HG03135 (cell line): ENCODE results near the gene SFTPA2.
"Not testable (repeated sequence)": the region's sequence is repeated elsewhere in the genome, so short reads cannot be mapped to it uniquely, and the experiment has no call there.

Experiments used
- ATAC-seq: cut with Tn5 transposase; IDR thresholded peaks from one replicate; pipeline ENCODE4 v1.9.1; 2021; ENCODE audit warnings: mild to moderate bottlenecking, moderate library complexity; ENCODE audit not compliant: unreplicated experiment

The SFTPA2 gene

DNA sequence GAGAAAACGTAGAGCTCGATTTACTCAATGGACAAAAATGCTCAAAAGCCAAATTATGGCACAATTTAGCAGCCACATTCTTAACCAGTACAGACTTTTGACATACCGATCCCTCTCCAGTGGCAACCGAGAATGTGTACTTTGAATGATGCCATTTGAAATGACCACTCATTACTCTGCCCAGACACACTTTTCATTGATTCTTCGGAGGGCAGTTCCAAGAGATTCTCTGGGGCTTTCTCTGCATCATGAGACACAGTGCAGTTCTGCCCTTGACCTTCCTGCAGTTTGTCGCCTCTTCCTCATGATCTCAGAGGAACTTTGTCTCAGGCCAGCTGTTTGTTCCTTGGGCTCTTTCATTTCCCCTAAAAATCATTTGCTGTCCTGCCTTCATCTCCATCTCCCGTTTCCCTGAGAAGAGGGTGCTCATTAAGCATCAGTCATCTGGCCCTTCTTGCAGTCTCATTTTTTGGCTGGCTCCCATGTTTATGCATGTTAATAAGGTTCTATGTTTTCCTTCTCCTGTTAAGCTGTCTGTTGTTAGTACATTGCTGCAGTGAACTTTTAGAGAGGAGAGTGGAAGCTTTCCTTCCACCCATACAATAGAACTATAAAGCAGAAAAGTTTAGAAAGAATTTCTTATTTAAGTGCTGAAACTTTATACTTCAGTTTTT is 43.5 kb downstream of the SFTPA2 start:
- ATAC-seq: not testable (repeated sequence)

DNA sequence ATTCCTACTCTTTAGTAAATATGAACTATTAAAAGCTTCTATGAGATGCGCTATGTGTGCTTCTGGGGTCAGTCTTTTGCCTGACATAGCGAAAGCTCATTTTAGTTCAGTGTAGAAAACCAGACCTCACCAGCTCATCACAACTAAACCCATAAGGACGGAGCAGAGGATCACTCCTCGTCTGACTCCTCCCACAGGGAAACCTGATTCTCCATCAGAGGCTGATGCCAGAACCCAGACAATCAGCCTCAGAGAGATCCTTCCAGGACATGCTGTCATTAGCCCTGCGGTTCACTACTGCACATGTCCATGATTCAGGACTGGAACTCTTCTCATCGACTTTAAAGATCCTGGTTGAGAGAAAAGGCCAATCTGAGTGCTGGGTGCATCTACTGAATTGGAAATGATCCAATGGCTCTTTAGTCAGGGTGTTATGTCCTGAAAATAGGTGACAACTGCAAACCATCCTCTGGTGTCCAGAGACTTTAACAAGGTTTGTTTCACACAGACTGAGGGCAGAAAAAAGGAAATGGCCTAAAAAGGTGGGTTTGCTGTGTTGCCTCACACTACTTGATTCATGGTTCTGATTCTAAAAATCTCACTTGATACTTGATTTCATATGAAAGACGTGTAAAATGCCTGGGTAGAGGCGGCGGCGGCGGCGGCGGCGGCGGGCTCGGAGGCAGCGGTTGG is 48.2 kb downstream of the SFTPA2 start, which contains the start of gene EIF5AL1:
EIF5AL1 (plus strand) TSS at position 643 of the 693 bp plus-strand sequence. CDS start 117 bp downstream, outside the sequence.
- ATAC-seq: not testable (repeated sequence)

DNA sequence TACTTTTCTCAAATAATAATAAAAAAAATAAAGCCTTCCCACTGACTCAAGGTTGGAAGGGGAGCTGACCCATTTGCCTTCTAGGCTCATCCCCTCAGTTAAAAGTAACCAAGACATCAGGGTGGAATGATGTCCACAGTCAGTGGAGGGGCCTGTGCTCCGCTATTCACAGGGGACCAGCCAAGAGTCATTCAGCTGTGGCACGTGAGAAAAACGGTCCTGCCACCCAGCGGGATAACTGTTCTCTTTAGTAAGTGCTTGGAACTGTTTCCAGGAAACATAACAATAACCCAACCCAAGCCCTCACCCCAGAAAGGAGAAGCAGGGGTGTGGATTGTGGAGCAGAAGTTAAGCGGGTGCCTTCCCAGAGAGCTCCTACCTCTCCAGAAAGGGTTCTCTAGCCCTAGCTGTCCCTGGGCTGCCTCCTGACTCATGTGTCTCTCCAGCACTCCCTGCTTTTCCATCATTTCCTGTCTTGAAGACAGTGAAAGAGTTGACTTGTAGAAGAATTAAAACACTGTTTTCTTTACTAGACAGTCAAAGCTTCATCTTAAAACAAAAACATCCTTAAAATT is 50.2 kb downstream of the SFTPA2 start:
- not testable (repeated sequence) for ATAC-seq

DNA sequence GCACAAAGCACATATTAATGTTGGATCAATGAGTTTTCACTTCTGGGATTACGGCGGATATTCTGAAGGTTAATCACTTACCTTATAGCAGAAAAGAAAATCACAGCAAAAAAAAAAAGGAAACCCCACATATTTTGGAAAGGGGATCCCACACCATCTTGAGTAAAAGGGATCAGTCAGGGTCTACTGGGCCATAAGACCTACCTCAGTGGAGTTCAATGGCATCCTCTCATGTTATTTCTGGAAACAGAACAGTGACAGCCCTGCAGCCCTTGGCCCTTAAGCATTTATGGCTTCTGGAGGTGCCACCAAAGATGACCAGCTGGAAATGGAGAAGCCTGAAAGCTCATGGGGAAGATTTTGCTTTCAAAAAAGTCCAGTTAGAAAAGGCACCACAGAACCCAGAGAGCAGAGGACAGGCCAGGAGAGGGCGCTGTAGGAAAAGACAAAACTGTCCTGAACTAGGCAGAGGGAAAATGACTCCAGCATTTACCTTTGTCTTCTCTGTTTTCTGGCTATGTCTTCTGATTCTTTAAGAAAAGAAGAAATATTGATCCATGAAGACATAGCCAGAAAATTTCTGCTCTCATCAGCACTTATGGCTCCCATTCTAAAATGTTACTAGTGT is 50.8 kb downstream of the SFTPA2 start:
- ATAC-seq: not testable (repeated sequence)

DNA sequence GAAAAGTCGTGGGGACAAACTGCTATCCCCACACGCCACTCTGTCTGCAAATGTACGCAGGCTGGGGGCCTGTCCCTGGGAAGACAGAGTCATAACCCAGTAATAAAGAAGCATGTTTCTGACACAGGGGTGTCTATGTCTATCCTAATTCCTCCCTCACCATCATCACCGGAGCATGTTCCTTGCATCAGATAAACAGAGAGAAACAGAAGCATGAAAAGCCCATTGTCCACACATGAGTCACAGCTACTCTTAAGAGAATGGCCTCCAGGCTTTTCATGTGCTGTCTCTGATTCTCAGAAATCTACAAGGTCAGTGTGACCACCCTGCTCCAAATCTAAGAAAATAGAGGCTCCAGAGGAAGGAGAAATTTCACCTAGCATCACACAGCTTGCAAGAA is 52.0 kb downstream of the SFTPA2 start:
- ATAC-seq: not testable (repeated sequence)

DNA sequence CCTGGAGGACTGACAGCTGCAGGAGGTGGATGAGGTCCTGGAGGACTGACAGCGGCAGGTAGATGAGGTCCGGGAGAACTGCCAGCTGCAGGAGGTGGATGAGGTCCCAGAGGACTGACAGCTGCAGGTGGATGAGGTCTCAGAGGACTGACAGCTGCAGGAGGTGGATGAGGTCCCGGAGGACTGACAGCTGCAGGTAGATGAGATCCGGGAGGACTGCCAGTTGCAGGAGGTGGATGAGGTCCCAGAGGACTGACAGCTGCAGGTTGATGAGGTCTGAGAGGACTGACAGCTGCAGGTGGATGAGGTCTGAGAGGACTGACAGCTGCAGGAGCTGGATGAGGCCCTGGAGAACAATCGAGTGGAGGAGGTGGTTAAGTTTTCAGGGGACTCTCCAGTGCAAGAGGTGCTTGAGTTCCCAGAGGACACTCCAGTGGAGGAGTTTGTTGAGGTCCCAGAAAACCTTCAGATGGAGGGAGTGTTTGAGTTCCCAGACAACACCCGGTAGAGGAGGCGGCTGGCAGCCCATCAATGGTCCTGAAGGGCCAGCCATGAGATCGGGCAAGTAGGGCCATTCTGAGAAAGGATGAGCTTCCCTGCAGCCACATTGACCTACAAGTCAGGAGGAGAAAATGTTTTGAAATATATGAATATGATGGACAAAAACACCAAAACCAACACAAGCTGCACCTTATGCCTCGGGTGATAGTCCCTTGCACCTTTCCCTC is 52.6 kb downstream of the SFTPA2 start:
- ATAC-seq: no peak
